K562 (cell line): Measurements from ENCODE around the gene CUX1. TPM values are rescaled to one million over a fixed set of nuclear protein-coding genes. Genes with fewer than 3 reads are reported as not detected.
A peak's percentile ranks its signal among the peaks of the same experiment; 100 is the strongest.

Experiments
- BMI1 ChIP-seq: fragments of 150-350 bp; IDR thresholded peaks from 2 replicates; pipeline ENCODE4 v1.6.1; 2014; ENCODE audit warnings: low read length
- CBFA2T3 ChIP-seq: fragments of 450-650 bp; IDR thresholded peaks from 2 replicates; pipeline ENCODE4 v1.6.1; 2017
- DMBX1 ChIP-seq: fragments of 250-450 bp; sonication (Bioruptor Pico); IDR thresholded peaks from 2 replicates; pipeline ENCODE4 v1.8.0; 2022; ENCODE audit warnings: inconsistent platforms, mild to moderate bottlenecking, moderate library complexity, borderline replicate concordance
- HDGF ChIP-seq: fragments of 450-650 bp; IDR thresholded peaks from 2 replicates; pipeline ENCODE4 v1.6.1; 2016
- HIVEP1 ChIP-seq: fragments of 250-450 bp; sonication (Bioruptor Pico); IDR thresholded peaks from 2 replicates; pipeline ENCODE4 v1.4.0; 2020; ENCODE audit warnings: mild to moderate bottlenecking
- MAFK ChIP-seq: IDR thresholded peaks from 2 replicates; pipeline ENCODE4 v1.6.1; 2011; ENCODE audit warnings: low read length, improper control_type of control experiment
- NCOR1 ChIP-seq: fragments of 450-650 bp; IDR thresholded peaks from 2 replicates; pipeline ENCODE4 v1.6.1; 2016; ENCODE audit warnings: mild to moderate bottlenecking, moderate library complexity
- PHF20 ChIP-seq: fragments of 450-650 bp; IDR thresholded peaks from 2 replicates; pipeline ENCODE4 v1.6.1; 2018; ENCODE audit not compliant: partially characterized antibody
- POLR3A ChIP-seq: IDR thresholded peaks from 2 replicates; pipeline ENCODE4 v1.6.1; 2011; ENCODE audit warnings: borderline replicate concordance, mild to moderate bottlenecking, moderate library complexity; ENCODE audit not compliant: insufficient read length, insufficient read depth; ENCODE audit errors: extremely low read depth
- SAP30 ChIP-seq: fragments of 200-600 bp; sonication (generic); IDR thresholded peaks from 2 replicates; pipeline ENCODE4 v1.6.1; 2012; ENCODE audit warnings: borderline replicate concordance, low read depth, mild to moderate bottlenecking, moderate library complexity, low read length, control low read depth, inconsistent platforms; ENCODE audit not compliant: insufficient read depth, poor library complexity, severe bottlenecking
- SMAD2 ChIP-seq: fragments of 150-350 bp; IDR thresholded peaks from 2 replicates; pipeline ENCODE4 v1.6.1; 2014; ENCODE audit warnings: low read depth, mild to moderate bottlenecking, low read length
- ZKSCAN8 ChIP-seq: fragments of 200-800 bp; sonication (Bioruptor generic); IDR thresholded peaks from 2 replicates; pipeline ENCODE4 v1.6.1; 2016; ENCODE audit warnings: missing genetic modification characterization, missing compliant biosample characterization
- ZNF764 ChIP-seq: fragments of 250-450 bp; sonication (Bioruptor Pico); IDR thresholded peaks from 2 replicates; pipeline ENCODE4 v1.4.0; 2020; ENCODE audit warnings: low read depth, mild to moderate bottlenecking, moderate library complexity
- polyA plus RNA-seq, 8 experiments: library from polyadenylated mRNA; depleted of rRNA in 4 of 8; stranded (reverse) in 5 of 8; unstranded in 3 of 8; fragments of >200 nt; fragmentation: Nextera tagmentation in 2 of 8; fragmentation: Illumina TruSeq in 1 of 8; extraction: Ambion mirVana in 2 of 8; extraction: Trizol in 1 of 8; gene quantifications; 2 replicates each; pipeline versions ENCODE4 v1.2.1 to v1.2.3, GENCODE V29; 2011 to 2014; ENCODE audit warnings: inconsistent platforms in 1 of 8, missing spikeins in 1 of 8
- total RNA-seq, 7 experiments: library from RNA; depleted of rRNA in 6 of 7; stranded (reverse); fragments of >200 nt in 6 of 7; fragmentation: Illumina TruSeq in 2 of 7; extraction: Trizol in 2 of 7; gene quantifications; 2 replicates each; pipeline versions ENCODE4 v1.2.1 to v1.2.3, GENCODE V29; 2011 to 2021; ENCODE audit warnings: low replicate concordance in 1 of 7
- TF ChIP-seq, protein P1 (sequence below): fragments of 450-650 bp; IDR thresholded peaks from 2 replicates; pipeline ENCODE4 v1.6.1; 2018; ENCODE audit not compliant: partially characterized antibody
- TF ChIP-seq, protein P2 (sequence below), 2 experiments: fragments of 450-650 bp; IDR thresholded peaks; 2 replicates each; pipeline ENCODE4 v1.6.1; 2016
- TF ChIP-seq, protein P3 (sequence below): fragments of 450-650 bp; IDR thresholded peaks from 2 replicates; pipeline ENCODE4 v1.6.1; 2014; ENCODE audit warnings: low read depth, mild to moderate bottlenecking, moderate library complexity, borderline replicate concordance
- TF ChIP-seq, protein P4 (sequence below): sonication (generic); formaldehyde crosslinking; IDR thresholded peaks from 2 replicates; pipeline ENCODE4 v1.8.1; 2022; ENCODE audit warnings: missing genetic modification reagents
- TF ChIP-seq, protein P5 (sequence below), 2 experiments: fragments of 450-650 bp; conservative IDR thresholded peaks; 2 replicates each; pipeline ENCODE4 v1.6.1; 2017; ENCODE audit warnings: mild to moderate bottlenecking in 2 of 2, moderate library complexity in 2 of 2

Gene CUX1
- total and polyA plus RNA-seq, 9 of the 15 experiments (the other 6 are each of a cell fraction or from before 2014, with no cell fraction given), result 3.6 to 55.3 (median 25.2) TPM

GRCh38 chr7:101903515-101903868 lies 86.1 kb downstream of the CUX1 start (continued):
- TF ChIP-seq, protein P1, sequence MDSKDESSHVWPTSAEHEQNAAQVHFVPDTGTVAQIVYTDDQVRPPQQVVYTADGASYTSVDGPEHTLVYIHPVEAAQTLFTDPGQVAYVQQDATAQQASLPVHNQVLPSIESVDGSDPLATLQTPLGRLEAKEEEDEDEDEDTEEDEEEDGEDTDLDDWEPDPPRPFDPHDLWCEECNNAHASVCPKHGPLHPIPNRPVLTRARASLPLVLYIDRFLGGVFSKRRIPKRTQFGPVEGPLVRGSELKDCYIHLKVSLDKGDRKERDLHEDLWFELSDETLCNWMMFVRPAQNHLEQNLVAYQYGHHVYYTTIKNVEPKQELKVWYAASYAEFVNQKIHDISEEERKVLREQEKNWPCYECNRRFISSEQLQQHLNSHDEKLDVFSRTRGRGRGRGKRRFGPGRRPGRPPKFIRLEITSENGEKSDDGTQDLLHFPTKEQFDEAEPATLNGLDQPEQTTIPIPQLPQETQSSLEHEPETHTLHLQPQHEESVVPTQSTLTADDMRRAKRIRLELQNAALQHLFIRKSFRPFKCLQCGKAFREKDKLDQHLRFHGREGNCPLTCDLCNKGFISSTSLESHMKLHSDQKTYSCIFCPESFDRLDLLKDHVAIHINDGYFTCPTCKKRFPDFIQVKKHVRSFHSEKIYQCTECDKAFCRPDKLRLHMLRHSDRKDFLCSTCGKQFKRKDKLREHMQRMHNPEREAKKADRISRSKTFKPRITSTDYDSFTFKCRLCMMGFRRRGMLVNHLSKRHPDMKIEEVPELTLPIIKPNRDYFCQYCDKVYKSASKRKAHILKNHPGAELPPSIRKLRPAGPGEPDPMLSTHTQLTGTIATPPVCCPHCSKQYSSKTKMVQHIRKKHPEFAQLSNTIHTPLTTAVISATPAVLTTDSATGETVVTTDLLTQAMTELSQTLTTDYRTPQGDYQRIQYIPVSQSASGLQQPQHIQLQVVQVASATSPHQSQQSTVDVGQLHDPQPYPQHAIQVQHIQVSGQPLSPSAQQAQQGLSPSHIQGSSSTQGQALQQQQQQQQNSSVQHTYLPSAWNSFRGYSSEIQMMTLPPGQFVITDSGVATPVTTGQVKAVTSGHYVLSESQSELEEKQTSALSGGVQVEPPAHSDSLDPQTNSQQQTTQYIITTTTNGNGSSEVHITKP, result peak; percentile 10
- TF ChIP-seq POLR3A (no peak), BMI1 (no peak), MAFK (0 out of 2 replicates have a peak, but pooled peaks have one; percentile 5), PHF20 (no peak), ZKSCAN8 (CRISPR knock-in tag) (peak; percentile 39; the same call in 1 of the 2 replicates), DMBX1 (CRISPR knock-in tag) (no peak), ZNF764 (no peak), HIVEP1 (CRISPR knock-in tag) (no peak), NCOR1 (no peak), CBFA2T3 (no peak), SAP30 (peak; percentile 30), SMAD2 (no peak), HDGF (no peak)
- TF ChIP-seq, protein P2, sequence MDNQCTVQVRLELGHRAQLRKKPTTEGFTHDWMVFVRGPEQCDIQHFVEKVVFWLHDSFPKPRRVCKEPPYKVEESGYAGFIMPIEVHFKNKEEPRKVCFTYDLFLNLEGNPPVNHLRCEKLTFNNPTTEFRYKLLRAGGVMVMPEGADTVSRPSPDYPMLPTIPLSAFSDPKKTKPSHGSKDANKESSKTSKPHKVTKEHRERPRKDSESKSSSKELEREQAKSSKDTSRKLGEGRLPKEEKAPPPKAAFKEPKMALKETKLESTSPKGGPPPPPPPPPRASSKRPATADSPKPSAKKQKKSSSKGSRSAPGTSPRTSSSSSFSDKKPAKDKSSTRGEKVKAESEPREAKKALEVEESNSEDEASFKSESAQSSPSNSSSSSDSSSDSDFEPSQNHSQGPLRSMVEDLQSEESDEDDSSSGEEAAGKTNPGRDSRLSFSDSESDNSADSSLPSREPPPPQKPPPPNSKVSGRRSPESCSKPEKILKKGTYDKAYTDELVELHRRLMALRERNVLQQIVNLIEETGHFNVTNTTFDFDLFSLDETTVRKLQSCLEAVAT (IDR thresholded peaks at IDR 0.05), result no peak
- TF ChIP-seq, protein P3, sequence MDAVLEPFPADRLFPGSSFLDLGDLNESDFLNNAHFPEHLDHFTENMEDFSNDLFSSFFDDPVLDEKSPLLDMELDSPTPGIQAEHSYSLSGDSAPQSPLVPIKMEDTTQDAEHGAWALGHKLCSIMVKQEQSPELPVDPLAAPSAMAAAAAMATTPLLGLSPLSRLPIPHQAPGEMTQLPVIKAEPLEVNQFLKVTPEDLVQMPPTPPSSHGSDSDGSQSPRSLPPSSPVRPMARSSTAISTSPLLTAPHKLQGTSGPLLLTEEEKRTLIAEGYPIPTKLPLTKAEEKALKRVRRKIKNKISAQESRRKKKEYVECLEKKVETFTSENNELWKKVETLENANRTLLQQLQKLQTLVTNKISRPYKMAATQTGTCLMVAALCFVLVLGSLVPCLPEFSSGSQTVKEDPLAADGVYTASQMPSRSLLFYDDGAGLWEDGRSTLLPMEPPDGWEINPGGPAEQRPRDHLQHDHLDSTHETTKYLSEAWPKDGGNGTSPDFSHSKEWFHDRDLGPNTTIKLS, result peak; percentile 81; the same call in 1 of the 2 replicates
- TF ChIP-seq, protein P4, sequence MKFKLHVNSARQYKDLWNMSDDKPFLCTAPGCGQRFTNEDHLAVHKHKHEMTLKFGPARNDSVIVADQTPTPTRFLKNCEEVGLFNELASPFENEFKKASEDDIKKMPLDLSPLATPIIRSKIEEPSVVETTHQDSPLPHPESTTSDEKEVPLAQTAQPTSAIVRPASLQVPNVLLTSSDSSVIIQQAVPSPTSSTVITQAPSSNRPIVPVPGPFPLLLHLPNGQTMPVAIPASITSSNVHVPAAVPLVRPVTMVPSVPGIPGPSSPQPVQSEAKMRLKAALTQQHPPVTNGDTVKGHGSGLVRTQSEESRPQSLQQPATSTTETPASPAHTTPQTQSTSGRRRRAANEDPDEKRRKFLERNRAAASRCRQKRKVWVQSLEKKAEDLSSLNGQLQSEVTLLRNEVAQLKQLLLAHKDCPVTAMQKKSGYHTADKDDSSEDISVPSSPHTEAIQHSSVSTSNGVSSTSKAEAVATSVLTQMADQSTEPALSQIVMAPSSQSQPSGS (CRISPR knock-in tag), result no peak
- TF ChIP-seq, protein P5, sequence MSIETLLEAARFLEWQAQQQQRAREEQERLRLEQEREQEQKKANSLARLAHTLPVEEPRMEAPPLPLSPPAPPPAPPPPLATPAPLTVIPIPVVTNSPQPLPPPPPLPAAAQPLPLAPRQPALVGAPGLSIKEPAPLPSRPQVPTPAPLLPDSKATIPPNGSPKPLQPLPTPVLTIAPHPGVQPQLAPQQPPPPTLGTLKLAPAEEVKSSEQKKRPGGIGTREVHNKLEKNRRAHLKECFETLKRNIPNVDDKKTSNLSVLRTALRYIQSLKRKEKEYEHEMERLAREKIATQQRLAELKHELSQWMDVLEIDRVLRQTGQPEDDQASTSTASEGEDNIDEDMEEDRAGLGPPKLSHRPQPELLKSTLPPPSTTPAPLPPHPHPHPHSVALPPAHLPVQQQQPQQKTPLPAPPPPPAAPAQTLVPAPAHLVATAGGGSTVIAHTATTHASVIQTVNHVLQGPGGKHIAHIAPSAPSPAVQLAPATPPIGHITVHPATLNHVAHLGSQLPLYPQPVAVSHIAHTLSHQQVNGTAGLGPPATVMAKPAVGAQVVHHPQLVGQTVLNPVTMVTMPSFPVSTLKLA (conservative IDR thresholded peaks at IDR 0.05), result peak; percentile 96
